Bronchial epithelial cell (primary cell): ENCODE results near the gene P2RY6. TPM values are rescaled to one million over a fixed set of nuclear protein-coding genes. Genes with fewer than 3 reads are reported as not detected.

ENCODE experiments used
- DNase-seq: peaks from one replicate; pipeline ENCODE4 v3.0.0-alpha.2; 2010; ENCODE audit warnings: low read depth
- FAIRE-seq: peaks from 2 replicates; lab custom pipeline; 2011; peaks lifted over from hg19 to GRCh38; lab: Jason Lieb, UNC
- H3K27me3 ChIP-seq: 2 replicates; pipeline ENCODE4 v1.5.1; 2011; ENCODE audit warnings: low read length; ENCODE audit not compliant: control insufficient read depth, insufficient read depth
- H3K36me3 ChIP-seq: 2 replicates; pipeline ENCODE4 v1.5.1; 2011; ENCODE audit warnings: low read length; ENCODE audit not compliant: control insufficient read depth, insufficient read depth
- H3K4me3 ChIP-seq: 2 replicates; pipeline ENCODE4 v1.5.1; 2011; ENCODE audit warnings: mild to moderate bottlenecking, low read depth, low read length, control low read depth
- total RNA-seq: library from RNA; depleted of rRNA; stranded (reverse); fragments of >200 nt; gene quantifications from 2 replicates; pipeline ENCODE4 v1.2.1, GENCODE V29; 2014
- TF ChIP-seq, protein P1 (sequence below): IDR thresholded peaks from 2 replicates; pipeline ENCODE4 v1.5.1; 2011; ENCODE audit warnings: mild to moderate bottlenecking, moderate library complexity, low read length, control low read depth, inconsistent platforms; ENCODE audit not compliant: insufficient read depth, severe bottlenecking

P2RY6 gene
- total RNA-seq, 1 donor from 2014 or later, result not detected

DNA sequence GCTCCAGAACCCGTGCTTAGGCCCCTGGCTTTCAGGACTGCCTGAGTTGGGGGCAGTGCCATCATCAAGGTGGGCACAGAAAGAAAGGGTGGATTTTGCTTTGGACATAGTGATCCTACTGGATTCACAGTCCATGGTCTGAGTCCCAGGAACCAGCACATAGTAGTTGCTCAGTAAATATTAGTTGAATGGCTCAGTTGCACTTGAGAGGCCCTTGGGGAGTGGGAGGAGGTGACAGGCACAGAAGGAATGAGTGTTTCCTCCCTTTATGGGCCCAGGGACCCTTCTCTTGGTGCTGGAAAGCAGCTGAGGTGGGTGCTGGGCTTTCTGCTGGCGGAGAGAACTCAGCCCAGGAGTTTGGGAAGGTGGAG is 52.5 kb downstream of the P2RY6 start:
- TF ChIP-seq, protein P1, sequence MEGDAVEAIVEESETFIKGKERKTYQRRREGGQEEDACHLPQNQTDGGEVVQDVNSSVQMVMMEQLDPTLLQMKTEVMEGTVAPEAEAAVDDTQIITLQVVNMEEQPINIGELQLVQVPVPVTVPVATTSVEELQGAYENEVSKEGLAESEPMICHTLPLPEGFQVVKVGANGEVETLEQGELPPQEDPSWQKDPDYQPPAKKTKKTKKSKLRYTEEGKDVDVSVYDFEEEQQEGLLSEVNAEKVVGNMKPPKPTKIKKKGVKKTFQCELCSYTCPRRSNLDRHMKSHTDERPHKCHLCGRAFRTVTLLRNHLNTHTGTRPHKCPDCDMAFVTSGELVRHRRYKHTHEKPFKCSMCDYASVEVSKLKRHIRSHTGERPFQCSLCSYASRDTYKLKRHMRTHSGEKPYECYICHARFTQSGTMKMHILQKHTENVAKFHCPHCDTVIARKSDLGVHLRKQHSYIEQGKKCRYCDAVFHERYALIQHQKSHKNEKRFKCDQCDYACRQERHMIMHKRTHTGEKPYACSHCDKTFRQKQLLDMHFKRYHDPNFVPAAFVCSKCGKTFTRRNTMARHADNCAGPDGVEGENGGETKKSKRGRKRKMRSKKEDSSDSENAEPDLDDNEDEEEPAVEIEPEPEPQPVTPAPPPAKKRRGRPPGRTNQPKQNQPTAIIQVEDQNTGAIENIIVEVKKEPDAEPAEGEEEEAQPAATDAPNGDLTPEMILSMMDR, result no peak
- Histone ChIP-seq H3K36me3 (peaks cover 1% of the 10 kb centered on the region), H3K27me3 (no peaks in the 10 kb centered on the region), H3K4me3 (no peak overlapping the region)
- DNase-seq (no peak), FAIRE-seq (no peak)

DNA sequence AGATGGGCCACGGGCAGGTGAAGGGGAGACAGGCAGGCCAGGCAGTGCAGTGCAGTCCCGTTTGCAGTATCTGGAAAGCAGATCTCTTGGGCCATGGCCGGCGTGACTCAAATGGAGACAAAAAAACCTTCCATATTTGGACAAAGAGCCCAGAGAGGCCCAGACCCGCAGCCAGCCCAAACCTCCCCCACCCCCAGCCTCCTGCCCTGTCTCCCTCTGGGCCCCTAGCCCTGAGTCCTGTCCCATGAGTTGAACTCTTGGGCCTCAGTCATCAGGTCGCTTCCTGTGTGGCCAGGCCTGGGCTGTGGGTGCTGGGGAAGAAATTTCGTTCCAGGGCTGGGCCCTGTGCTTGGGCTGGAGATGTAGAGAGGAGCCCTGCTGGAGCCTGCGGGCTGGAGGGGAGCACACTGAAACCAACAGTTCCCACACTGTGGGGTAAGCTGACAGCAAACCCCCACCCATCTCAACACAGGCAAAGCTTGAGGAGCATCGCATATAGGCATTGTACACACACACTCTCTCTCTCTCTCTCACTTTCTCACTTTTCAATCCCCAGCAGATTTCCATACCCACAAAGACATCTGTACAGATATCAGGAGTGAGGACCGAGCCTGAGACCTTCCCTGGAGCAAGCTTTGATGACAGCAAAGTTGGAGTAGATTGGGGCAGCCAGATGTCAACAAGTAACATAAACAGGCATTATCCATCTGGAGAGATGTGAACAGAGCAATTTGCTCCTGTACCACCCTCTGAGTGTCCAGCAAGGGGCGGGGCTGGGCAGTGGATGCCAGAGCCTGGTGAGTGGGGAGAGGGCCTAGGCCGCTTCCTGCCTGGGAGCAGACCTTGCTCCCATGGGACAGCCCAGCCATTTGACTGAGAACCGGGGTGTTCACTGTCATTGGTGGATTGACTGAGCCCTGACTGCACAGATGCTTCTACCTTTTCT is 53.2 kb downstream of the P2RY6 start:
- TF ChIP-seq, protein P1, result no peak
- DNase-seq, result no peak
- Histone ChIP-seq H3K27me3 (no peaks in the 10 kb centered on the region), H3K4me3 (no peak overlapping the region), H3K36me3 (peaks cover 1% of the 10 kb centered on the region)
- no peak for FAIRE-seq

DNA sequence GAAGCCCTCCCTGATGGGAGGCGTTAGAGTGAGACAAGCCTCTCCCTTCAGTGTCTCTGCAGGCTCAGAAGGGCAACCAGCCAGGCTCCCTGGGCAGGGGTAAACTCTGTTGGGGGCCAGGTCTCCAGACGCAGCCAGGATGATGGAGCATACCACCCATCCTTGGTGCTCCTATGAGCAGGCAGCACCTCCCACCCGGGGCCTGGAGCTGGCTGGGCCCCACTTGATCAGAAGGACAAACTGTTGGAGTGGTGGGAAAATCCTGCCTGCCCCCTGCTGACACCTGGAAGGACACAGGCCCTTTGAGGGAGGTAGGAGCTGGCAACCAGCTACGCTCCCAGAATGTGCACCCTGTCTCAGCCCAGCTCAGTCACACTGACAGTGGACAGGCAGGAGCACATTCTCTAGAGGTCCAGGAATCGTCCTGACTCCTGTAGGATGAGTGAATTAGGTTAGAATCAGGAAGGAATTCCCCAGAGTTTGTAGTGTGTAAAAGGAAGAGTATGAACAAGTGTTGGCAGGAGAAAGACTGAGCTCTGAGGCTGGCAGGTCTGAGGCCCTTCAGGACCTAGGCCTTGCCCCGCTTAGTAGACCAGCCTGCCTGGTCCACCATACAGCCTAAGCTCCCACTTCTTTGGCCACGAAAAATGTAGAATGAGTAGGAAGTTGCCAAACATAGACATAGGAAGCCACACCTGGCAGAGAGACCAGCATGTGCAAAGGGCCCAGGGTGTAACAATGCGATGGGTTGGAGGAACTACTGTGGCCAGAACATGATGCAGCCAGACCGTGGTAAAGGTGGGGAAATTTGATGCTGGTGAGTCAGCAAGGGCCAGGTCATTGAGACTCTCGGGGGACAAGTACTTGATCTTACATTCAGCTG is 55.0 kb downstream of the P2RY6 start:
- peak; percentile 63 for DNase-seq
- H3K36me3 ChIP-seq, result peaks cover 1% of the 10 kb centered on the region
- no peaks in the 10 kb centered on the region for H3K27me3 ChIP-seq
- H3K4me3 ChIP-seq, result no peak overlapping the region
- no peak for FAIRE-seq
- TF ChIP-seq, protein P1, result no peak

DNA sequence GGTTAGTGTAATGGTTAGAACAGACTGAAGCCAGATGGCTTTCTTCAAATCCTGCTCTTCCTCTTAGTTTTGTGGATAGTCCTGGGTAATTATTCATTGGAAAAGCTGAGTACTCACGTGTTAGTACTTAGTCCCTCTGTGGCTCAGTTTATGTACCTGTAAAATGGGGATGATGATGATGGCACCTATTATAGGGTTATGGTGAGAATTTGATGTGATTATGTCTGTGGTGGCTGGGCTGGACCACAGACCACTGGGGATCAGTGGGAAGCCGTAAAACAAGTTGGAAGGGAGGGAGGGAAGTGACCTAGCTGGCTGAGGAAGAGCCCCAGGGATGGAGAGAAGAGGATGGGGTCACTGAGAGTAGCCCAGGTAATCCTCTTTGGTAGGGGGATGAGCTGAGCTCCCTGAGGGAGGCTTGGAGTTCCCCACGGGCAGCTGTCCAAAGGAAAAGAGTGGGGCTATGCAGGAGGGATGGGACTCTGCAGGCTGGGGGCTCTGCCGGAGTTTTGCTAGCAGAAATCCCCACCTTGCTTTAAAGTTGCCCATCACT is 55.8 kb downstream of the P2RY6 start:
- H3K27me3 ChIP-seq, result no peaks in the 10 kb centered on the region
- no peak overlapping the region for H3K4me3 ChIP-seq
- DNase-seq (no peak), FAIRE-seq (no peak)
- TF ChIP-seq, protein P1, result no peak
- H3K36me3 ChIP-seq, result peaks cover 1% of the 10 kb centered on the region

GRCh38 chr11:73330569-73331093 is 58.5 kb downstream of the P2RY6 start:
- no peak overlapping the region for H3K4me3 ChIP-seq
- peaks cover 1% of the 10 kb centered on the region for H3K36me3 ChIP-seq
- TF ChIP-seq, protein P1, result peak; percentile 12
- no peaks in the 10 kb centered on the region for H3K27me3 ChIP-seq
- DNase-seq (no peak), FAIRE-seq (no peak)
